ENCODE results near the gene ICA1. TPM values are rescaled to one million over a fixed set of nuclear protein-coding genes. Genes with fewer than 3 reads are reported as not detected.
A peak's percentile ranks its signal among the peaks of the same experiment; 100 is the strongest.

ICA1 gene
- total and polyA plus RNA-seq, 12 donors, result 29.5 to 92.1 (median 56.8) TPM

DNA sequence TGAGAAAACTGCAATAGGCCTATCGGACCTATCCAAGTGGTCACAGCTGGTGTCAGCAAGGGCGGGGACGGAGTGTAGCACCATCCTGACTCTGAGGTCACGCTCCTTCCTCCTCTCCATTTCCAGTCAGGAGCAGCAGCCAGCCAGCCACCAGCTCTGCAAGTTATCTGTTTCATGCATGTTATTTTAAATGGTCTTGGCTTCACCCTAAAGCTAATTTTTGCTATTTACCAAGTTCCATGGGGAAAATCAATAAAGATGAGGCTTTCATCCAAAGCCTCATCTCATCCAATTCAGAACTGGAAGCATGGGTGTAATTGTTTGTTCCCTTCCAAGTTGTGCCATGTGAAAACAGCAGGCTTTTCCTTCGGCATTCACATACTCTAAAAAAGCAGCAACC lies 49.3 kb downstream of the ICA1 start:
- Histone ChIP-seq H3K9me3 (no peaks in the 10 kb centered on the region), H3K27me3 (no peaks in the 10 kb centered on the region), H3K27ac (no peak overlapping the region), H3K4me1 (peaks cover 0 to 36% (median 23%) of the 10 kb centered on the region in 9 donors), H3K4me3 (no peak overlapping the region), H3K36me3 (peaks cover 0 to 24% (median 2%) of the 10 kb centered on the region in 9 donors)
- TF ChIP-seq, protein P1, sequence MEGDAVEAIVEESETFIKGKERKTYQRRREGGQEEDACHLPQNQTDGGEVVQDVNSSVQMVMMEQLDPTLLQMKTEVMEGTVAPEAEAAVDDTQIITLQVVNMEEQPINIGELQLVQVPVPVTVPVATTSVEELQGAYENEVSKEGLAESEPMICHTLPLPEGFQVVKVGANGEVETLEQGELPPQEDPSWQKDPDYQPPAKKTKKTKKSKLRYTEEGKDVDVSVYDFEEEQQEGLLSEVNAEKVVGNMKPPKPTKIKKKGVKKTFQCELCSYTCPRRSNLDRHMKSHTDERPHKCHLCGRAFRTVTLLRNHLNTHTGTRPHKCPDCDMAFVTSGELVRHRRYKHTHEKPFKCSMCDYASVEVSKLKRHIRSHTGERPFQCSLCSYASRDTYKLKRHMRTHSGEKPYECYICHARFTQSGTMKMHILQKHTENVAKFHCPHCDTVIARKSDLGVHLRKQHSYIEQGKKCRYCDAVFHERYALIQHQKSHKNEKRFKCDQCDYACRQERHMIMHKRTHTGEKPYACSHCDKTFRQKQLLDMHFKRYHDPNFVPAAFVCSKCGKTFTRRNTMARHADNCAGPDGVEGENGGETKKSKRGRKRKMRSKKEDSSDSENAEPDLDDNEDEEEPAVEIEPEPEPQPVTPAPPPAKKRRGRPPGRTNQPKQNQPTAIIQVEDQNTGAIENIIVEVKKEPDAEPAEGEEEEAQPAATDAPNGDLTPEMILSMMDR (IDR thresholded peaks at IDR 0.05), result no peak
- DNase-seq, result no peak
- 74 to 76% methylated on average over 5 of the region's 5 CpGs for WGBS, 2 donors
- peak in 4 of 8 donors; percentile 36 to 52 (median 47) for ATAC-seq
- intact Hi-C loops (cut with DNase I), result loop anchor here in 9 of 10 donors (10.0 kb wide), 9 partner anchors 82 to 1108 kb away; partner anchors contain the start of gene GLCCI1 (in 1 of the 9)

DNA sequence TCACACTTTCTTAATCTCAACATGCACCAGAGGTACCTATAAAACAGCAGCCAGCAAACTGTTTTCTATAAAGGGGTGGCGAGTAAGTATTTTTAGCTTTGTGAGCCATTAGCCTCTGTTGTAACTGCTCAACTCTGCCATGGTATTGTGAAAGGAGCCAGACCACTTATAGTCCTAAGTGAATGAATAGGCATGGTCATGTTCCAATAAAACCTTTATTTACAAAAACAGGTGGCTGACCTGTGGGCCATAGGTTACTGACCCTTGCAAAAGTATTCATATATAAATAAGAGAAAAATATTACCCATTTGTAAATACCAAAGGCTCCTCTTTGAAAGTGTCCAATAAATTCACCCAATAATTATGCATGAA lies 50.3 kb downstream of the ICA1 start:
- H3K27ac ChIP-seq, result peak overlapping the region in 6 of 10 donors; percentile 20 to 76 (median 66)
- no peak overlapping the region for H3K4me3 ChIP-seq
- ATAC-seq, result peak; percentile 71 to 90 (median 88)
- peaks cover 0 to 18% (median 0%) of the 10 kb centered on the region in 9 donors for H3K36me3 ChIP-seq
- peaks cover 0 to 28% (median 23%) of the 10 kb centered on the region in 9 donors for H3K4me1 ChIP-seq
- intact Hi-C loops (cut with DNase I), result loop anchor here in 9 of 10 donors (10.0 kb wide), 9 partner anchors 83 to 1107 kb away; partner anchors contain the start of gene GLCCI1 (in 1 of the 9)
- TF ChIP-seq, protein P1 (IDR thresholded peaks at IDR 0.05), result no peak
- no peaks in the 10 kb centered on the region for H3K9me3 ChIP-seq
- H3K27me3 ChIP-seq, result no peaks in the 10 kb centered on the region
- peak in 1 of 2 donors; percentile 25 for DNase-seq
- 55 to 65% methylated on average over 1 of the region's 1 CpG for whole genome bisulfite sequencing, 2 donors

DNA sequence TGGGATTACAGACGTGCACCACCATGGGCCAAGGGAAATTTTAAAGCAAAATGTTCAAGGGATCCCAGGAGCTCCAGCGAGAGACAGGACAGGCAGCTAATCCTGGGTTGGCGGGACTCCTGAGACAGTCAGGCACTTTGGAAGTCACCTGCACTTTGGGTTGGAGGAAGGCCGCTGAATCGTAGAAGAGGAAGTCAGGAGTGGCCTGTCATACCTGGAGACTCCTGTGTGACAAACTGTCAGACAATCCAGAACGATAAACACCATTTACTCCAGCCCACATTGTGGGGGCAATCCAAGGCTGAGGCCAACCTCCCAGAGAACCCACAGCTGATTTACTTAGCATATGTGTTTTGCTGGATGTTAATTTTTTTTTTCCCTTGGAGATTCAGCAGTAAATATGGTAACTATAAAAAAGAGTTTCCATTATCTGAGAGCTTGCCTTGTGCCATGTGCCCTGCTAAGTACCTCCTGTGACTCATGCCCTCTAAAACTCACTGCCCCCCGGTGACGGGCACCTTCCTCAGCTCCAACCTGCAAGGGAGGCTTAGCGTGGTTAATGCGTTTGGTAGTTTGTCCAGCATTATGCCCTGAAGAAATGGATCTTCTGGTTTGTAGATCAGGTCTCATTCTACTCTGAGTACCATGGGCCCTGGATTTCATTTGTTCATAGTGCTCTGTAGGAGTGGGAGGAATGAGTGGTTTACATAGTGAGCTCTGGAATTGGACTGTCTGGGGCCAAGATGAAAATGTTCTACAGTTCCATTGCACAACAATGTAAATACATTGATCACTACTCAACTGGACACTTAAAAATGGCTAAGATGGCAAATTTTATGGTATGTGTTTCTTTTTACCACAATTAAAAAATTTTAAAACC lies 50.9 kb downstream of the ICA1 start:
- peak in 7 of 8 donors; percentile 20 to 83 (median 63) for ATAC-seq
- WGBS, 2 donors, result 72% methylated on average over 10 of the region's 10 CpGs
- peaks cover 0 to 33% (median 28%) of the 10 kb centered on the region in 9 donors for H3K4me1 ChIP-seq
- no peak for DNase-seq
- intact Hi-C loops (cut with DNase I), result loop anchor here in 9 of 10 donors (10.0 kb wide), 9 partner anchors 84 to 1106 kb away; partner anchors contain the start of gene GLCCI1 (in 1 of the 9)
- H3K27me3 ChIP-seq, result no peaks in the 10 kb centered on the region
- H3K9me3 ChIP-seq, result no peaks in the 10 kb centered on the region
- H3K27ac ChIP-seq, result peak overlapping the region in 7 of 10 donors; percentile 4 to 76 (median 65)
- H3K36me3 ChIP-seq, result peaks cover 0 to 14% (median 0%) of the 10 kb centered on the region in 9 donors
- TF ChIP-seq, protein P1 (IDR thresholded peaks at IDR 0.05), result no peak
- H3K4me3 ChIP-seq, result no peak overlapping the region

DNA sequence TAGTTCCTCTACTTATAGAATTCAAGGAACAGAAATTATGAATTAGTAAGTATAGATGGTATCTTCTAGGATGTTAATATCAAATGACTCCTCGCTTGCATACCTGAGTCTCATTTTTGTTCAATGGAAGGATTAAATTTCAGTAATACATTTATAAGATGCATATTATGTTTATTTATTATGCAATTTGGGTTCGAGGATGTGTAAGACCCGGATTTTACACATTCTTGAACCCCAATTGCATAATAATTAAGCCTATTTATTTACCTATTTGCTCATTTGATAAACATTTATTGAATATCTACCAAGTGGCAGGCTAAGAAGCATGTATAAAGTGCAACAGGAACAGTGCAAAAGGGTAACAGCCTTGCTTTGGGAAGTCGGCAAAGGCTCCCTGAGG lies 52.6 kb downstream of the ICA1 start:
- Histone ChIP-seq H3K27ac (no peak overlapping the region), H3K27me3 (no peaks in the 10 kb centered on the region), H3K9me3 (no peaks in the 10 kb centered on the region), H3K36me3 (peaks cover 0 to 3% (median 0%) of the 10 kb centered on the region in 9 donors), H3K4me3 (no peak overlapping the region), H3K4me1 (peaks cover 0 to 42% (median 35%) of the 10 kb centered on the region in 9 donors)
- 90 to 92% methylated on average over 4 of the region's 4 CpGs for WGBS, 2 donors
- ATAC-seq (no peak), DNase-seq (no peak)
- TF ChIP-seq, protein P1 (IDR thresholded peaks at IDR 0.05), result no peak
- intact Hi-C loops (cut with DNase I), result loop anchor here in 2 of 10 donors (10.0 kb wide), 2 partner anchors 235 to 615 kb away; no protein-coding TSS in a partner anchor

Measured in heart right ventricle (tissue), 16 donors.